HEK293T (cell line): ENCODE measurements around the gene CST9.

Source experiments
- CTCF ChIA-PET: fragments of 350-600 bp; formaldehyde crosslinking; extraction: SDS; loops from one replicate; lab custom pipeline; 2021; ENCODE audit warnings: antibody characterized with exemption, inconsistent platforms; lab: Yijun Ruan, JAX
- POLR2A ChIA-PET: fragments of 350-600 bp; formaldehyde crosslinking; extraction: SDS; loops from one replicate; lab custom pipeline; 2020; ENCODE audit warnings: antibody characterized with exemption, inconsistent platforms; lab: Yijun Ruan, JAX
- DNase-seq: peaks from one replicate; pipeline ENCODE4 v3.0.0; 2012; ENCODE audit warnings: mixed read lengths; ENCODE audit errors: extremely low spot score
- ARNT ChIP-seq: fragments of 450-650 bp; IDR thresholded peaks from 2 replicates; pipeline ENCODE4 v1.6.1; 2017; ENCODE audit warnings: mild to moderate bottlenecking
- BHLHE40 ChIP-seq: fragments of 450-650 bp; IDR thresholded peaks from 2 replicates; pipeline ENCODE4 v1.6.1; 2016; ENCODE audit warnings: mild to moderate bottlenecking, moderate library complexity, borderline replicate concordance
- CTBP1 ChIP-seq: fragments of 450-650 bp; IDR thresholded peaks from 2 replicates; pipeline ENCODE4 v1.6.1; 2016; ENCODE audit warnings: borderline replicate concordance
- ELF4 ChIP-seq: fragments of 450-650 bp; IDR thresholded peaks from 2 replicates; pipeline ENCODE4 v1.6.1; 2017; ENCODE audit warnings: antibody characterized with exemption
- FOXA1 ChIP-seq: fragments of 450-650 bp; IDR thresholded peaks from 2 replicates; pipeline ENCODE4 v1.6.1; 2016; ENCODE audit warnings: mild to moderate bottlenecking
- FOXK2 ChIP-seq: fragments of 450-650 bp; IDR thresholded peaks from 2 replicates; pipeline ENCODE4 v1.6.1; 2016; ENCODE audit warnings: mild to moderate bottlenecking
- FOXM1 ChIP-seq: fragments of 450-650 bp; IDR thresholded peaks from 2 replicates; pipeline ENCODE4 v1.6.1; 2017; ENCODE audit warnings: mild to moderate bottlenecking, borderline replicate concordance
- HDGF ChIP-seq: fragments of 450-650 bp; IDR thresholded peaks from 2 replicates; pipeline ENCODE4 v1.6.1; 2017; ENCODE audit warnings: antibody characterized with exemption, borderline replicate concordance
- L3MBTL2 ChIP-seq: fragments of 450-650 bp; conservative IDR thresholded peaks from 2 replicates; pipeline ENCODE4 v1.6.1; 2016; ENCODE audit warnings: mild to moderate bottlenecking
- LEF1 ChIP-seq: fragments of 450-650 bp; IDR thresholded peaks from 2 replicates; pipeline ENCODE4 v1.6.1; 2017; ENCODE audit warnings: mild to moderate bottlenecking, borderline replicate concordance
- NFRKB ChIP-seq: fragments of 450-650 bp; IDR thresholded peaks from 2 replicates; pipeline ENCODE4 v1.6.1; 2016; ENCODE audit warnings: mild to moderate bottlenecking, moderate library complexity
- PKNOX1 ChIP-seq: fragments of 450-650 bp; IDR thresholded peaks from 2 replicates; pipeline ENCODE4 v1.6.1; 2016
- SP1 ChIP-seq: fragments of 450-650 bp; IDR thresholded peaks from 2 replicates; pipeline ENCODE4 v1.6.1; 2017
- SUZ12 ChIP-seq: fragments of 450-650 bp; IDR thresholded peaks from 2 replicates; pipeline ENCODE4 v1.6.1; 2016; ENCODE audit warnings: mild to moderate bottlenecking
- TARDBP ChIP-seq: fragments of 450-650 bp; IDR thresholded peaks from 2 replicates; pipeline ENCODE4 v1.6.1; 2016
- ZNF384 ChIP-seq: fragments of 450-650 bp; IDR thresholded peaks from 2 replicates; pipeline ENCODE4 v1.6.1; 2016

CST9 gene

GRCh38 chr20:23631226-23631822 lies 25.6 kb upstream of the CST9 start:
- no peak for DNase-seq
- CTCF ChIA-PET, result no interaction called here
- TF ChIP-seq PKNOX1, result no peak
- TF ChIP-seq SP1, result no peak
- TF ChIP-seq CTBP1, result no peak
- POLR2A ChIA-PET, result no interaction called here

GRCh38 chr20:23630392-23630849 lies 24.7 kb upstream of the CST9 start:
- ChIA-PET CTCF (no interaction called here), POLR2A (no interaction called here)
- no peak for DNase-seq
- TF ChIP-seq L3MBTL2 (no peak), PKNOX1 (no peak), TARDBP (no peak), LEF1 (no peak), BHLHE40 (no peak), CTBP1 (no peak), ZNF384 (no peak), SUZ12 (no peak), SP1 (no peak), ARNT (no peak), NFRKB (no peak), FOXK2 (no peak), ELF4 (no peak), FOXM1 (no peak), FOXA1 (no peak), HDGF (no peak)

- TF ChIP-seq FOXA1, result no peak
- no peak for TF ChIP-seq SUZ12
- POLR2A ChIA-PET, result no interaction called here
- CTCF ChIA-PET, result no interaction called here
- DNase-seq, result no peak
Measured at GRCh38 chr20:23629542-23630391, 24.1 kb upstream of the CST9 start.

GRCh38 chr20:23629017-23629541 lies 23.4 kb upstream of the CST9 start:
- POLR2A ChIA-PET, result no interaction called here
- DNase-seq, result no peak
- CTCF ChIA-PET, result no interaction called here
- no peak for TF ChIP-seq ARNT

GRCh38 chr20:23628402-23629016 lies 22.8 kb upstream of the CST9 start:
- no peak for DNase-seq
- TF ChIP-seq CTBP1 (no peak), NFRKB (no peak), BHLHE40 (no peak), ARNT (no peak), L3MBTL2 (no peak), FOXM1 (no peak), ELF4 (no peak), SP1 (no peak), ZNF384 (no peak), SUZ12 (no peak), FOXA1 (no peak), FOXK2 (no peak), HDGF (no peak), PKNOX1 (no peak)
- ChIA-PET CTCF (no interaction called here), POLR2A (no interaction called here)

- ChIA-PET POLR2A (no interaction called here), CTCF (no interaction called here)
- no peak for TF ChIP-seq FOXA1
- no peak for TF ChIP-seq CTBP1
- no peak for TF ChIP-seq ELF4
- DNase-seq, result no peak
Measured at GRCh38 chr20:23627501-23627900, 21.8 kb upstream of the CST9 start.
